Kidney glomerular epithelial cell (primary cell): ENCODE data around the gene TOGARAM2.
"Not testable (repeated sequence)": the region's sequence is repeated elsewhere in the genome, so short reads cannot be mapped to it uniquely, and the experiment has no call there.

Source experiments
- DNase-seq: peaks from one replicate; lab custom pipeline; 2025; lab: John Stamatoyannopoulos, UW

The TOGARAM2 gene

DNA sequence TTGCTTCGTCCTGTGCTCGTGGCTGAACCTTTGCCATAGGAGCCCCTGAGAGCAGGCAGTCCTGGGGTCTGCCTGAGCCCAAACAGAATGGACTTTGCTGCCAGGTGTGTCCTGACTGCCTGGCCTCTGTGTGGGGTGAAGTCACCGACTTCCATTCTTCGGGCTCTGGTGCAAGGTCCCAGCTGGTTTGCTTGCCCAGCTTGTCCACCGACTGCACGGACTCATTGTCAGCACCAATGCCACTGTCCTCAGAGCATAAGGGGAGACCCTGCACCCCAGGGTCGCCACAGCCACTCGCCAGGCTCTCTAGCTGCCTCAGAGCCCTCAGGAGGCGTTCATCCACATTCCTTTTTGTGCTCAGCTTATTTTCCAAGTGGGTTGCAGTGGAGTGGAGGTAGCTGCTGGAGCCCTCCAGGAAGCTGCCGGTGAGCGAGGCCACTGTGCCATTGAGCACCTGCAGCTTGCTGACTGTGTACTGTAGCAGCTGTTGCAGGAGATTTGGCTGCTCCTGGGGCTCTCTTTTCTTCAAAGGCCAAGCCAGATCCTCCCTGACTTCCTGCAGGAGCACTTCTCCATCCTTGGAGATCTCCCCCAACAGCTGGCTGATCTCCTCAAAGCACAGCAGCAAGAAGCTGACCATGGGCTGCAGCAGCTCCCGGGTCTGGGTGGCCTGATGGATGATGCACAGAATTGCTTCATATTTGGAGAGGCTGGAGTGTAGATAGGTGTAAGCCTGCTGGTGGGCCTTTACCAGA, 92.0 kb downstream of the TOGARAM2 start:
- DNase-seq = no peak

DNA sequence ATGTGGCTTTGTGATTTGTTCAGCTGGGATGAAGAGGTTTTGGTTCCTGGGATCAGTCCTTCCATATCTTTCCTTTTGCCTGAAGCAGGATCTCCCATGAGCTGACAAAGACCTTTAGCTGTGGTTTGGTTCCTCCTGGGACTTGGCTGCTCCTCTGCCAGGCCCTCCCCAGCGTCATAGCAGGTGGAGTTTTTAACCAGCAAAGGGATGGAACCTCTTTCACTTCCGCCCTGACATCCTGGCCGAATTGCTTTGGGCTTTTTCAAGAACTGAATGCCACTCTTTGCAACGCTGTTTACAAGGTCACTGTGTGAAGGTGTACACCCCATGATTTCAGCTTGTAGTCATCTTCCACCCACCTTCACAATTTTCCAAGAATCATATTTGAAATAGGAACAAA, 92.8 kb downstream of the TOGARAM2 start:
- no peak for DNase-seq

DNA sequence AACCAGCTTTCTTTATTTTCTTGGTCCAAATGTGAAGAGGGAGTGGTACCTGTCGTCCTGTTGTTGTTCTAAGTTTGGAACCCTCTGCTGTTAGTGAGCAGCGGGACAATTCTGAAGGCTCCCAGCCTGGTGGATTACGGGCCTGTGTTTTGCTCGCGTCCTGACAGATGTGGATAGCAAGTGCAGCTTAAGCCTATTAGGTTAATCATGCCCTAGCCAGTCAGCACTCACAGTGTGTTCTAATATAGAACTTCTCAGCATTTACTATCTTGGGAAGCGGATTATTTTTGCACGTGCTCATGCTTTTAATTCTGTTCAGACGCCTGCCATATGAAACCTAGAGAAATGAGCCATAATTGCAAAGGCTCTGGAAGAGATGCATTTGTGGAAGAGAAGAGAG, 93.3 kb downstream of the TOGARAM2 start, which contains the start of gene PCARE:
TSS of gene PCARE (minus strand) at position 113 of the 400 bp plus-strand sequence. CDS start 262 bp downstream, outside the sequence.
- no peak for DNase-seq

DNA sequence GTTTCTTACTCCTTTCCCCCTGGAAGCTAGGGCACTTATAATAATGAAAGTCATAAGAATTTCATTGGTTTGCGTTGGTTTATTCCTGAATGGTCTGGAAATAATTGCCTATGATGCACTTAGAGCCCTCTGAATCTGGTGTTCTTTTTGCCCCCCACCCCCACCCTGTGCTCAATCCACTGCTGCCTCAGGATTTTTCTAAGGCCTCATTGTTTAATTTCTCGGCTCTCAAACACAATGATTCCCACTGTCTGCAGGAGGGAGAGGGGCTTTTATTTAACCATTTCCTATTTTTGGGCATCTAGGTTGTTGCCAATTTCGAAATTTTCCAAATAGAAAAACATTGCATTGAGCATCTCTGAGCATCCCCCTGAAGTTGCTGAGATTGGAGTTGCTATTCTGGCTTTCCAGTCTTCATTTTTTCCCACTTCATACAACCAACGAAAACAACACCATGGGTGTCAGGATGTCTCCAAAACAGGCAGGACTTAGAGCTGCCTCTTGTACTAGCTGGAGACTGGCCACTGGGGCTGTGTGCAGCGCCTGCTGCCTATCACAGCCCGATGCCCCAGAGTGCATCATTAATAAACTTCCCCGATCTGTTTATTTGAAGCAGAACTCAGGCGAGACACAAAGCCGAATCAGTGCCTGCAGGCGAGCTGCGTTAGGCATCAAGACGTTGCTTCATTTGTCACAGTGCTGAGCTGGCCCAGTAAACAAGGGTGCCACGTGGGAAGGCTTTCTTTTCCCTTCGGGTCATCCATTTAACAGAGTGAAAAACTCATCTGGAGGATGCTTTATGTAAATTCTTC, 95.0 kb downstream of the TOGARAM2 start:
- DNase-seq = no peak

DNA sequence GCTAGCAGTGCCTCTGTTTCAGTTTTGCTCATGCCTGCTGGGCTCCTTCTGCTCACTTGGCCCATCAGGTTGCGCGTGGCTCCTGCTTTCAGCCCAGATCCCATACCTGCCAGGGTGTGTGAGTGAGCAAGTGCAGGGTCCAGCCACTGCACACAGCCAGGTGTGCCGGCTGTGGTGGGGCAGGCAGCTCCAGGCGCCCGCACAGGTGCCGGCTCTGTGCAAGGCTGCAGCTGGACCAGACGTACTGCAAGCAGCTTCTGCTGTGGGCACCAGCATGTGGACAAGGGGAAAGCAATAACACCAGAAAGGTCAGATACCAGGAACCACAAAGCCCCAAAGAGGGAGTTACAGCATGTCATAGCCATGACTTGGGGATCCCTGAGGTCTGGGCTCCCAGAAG, 98.8 kb downstream of the TOGARAM2 start:
- no peak for DNase-seq

DNA sequence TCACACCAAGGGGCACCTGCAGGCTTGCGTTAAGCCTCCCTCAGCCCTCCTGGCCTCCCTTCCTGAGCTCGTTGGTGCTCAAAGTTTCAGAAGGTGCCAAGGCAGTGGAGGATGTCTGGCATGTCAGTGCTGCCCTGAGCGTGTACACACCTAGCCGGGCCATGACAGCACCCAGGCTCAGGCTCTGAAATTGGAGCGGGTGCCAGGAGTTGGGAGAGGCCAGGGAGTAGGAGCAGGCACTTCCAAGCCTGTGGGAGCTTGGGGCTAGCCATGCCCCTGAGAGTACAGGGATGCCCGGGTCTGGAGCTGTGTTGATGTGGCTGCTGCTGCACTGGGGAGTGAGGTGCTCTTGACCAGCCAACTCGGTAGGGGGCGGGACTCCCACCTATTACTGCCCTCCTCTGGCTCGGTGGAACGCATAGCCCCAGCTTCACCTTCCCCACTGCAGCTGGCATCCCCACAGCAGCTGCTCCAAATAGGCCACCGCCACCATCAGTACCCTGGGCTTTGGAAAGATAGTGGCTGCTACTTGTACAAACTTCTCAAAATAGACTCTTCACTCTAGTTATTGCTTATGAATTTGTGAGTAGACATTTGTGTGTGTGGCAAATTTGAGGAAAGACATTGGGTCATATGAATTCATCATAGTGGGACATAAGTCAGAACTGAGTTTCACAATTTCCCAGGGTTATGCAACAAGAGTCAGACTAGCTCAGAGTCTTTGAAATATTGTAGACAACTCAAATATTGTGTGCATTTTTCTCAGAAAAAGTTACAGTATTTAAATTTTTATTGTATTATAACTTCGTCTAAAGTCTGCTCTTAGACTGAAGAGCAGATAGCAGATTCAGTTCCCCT, 100.0 kb downstream of the TOGARAM2 start:
- DNase-seq = no peak

DNA sequence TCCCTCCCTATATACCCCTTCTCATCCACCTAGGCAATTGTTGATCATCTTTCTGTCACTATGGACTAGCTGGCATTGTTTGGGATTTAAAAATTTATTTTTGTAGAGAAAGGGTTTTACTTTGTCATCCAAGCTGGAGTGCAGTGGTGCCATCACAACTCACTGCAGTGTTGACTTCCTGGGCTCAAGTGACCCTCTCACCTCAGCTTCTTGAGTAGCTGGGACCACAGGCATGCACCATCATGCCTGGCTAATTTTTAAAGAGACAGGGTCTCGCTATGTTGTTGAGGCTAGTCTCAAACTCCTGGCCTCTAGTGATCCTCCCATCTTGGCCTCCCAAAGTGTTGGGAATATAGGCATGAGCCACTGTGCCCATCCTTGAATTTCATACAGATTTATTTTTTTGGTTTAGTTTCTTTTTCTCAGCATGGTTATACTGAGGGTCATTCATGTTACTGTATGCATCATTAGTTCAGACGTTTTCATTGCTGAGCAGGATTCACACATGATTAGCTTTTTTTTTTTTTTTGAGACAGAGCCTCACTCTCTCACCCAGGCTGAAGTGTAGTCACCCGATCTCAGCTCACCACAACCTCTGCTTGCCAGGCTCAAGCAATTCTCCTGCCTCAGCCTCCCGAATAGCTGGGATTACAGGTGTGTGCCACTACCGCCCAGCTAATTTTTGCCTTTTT, 101.9 kb downstream of the TOGARAM2 start:
- DNase-seq = no peak

DNA sequence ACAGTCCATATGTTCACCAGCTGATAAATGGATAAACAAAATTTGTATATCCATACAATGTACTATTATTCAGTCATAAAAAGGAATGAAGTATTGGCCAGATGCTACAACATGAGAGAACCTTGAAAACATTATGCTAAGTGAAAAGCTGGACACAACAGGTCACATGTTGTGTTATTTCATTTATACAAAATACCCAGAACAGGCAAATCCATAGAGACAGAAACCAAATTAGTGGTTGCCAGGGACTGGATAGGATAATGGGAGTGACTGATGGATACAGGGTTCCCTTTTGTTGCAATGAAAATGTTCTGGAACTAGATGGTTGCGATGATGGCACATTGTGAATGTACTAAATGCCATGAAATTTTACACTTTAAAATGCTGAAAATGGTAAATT, 103.5 kb downstream of the TOGARAM2 start:
- DNase-seq = no peak

DNA sequence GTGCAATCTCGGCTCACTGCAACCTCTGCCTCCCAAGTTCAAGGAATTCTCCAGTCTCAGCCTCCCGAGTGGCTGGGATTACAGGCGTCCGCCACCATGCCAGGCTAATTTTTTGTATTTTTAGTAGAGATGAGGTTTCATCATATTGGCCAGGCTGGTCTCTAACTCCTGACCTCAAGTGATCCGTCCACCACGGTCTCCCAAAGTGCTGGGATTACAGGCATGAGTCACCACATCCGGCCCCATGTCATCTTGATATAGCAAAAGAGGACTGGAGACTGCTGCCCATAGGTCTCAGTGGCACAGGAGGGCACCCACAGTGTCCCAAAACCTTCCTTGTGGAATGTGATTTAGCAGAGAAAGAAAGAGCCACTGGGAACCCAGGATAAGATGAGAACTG, 109.2 kb downstream of the TOGARAM2 start:
- DNase-seq = not testable (repeated sequence)

DNA sequence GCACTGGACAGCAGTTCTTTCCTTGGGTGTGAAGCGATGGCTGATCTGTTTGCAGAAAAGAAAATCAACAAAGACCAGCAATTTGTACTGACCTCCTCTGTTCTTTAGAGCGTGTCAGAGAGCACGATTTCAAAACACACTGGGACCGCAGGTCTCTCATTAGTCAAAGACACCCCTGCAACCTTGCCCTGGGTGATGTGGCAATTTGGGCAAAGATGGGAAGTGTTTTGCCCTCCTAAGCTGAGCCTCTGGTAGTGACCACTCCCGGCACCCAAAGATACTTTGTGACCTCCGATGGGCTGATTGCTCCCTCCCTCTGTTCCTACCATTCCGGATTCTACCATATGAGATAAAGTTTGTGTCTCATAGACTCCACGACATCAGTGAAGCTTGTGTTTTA, 115.9 kb downstream of the TOGARAM2 start:
- no peak for DNase-seq

DNA sequence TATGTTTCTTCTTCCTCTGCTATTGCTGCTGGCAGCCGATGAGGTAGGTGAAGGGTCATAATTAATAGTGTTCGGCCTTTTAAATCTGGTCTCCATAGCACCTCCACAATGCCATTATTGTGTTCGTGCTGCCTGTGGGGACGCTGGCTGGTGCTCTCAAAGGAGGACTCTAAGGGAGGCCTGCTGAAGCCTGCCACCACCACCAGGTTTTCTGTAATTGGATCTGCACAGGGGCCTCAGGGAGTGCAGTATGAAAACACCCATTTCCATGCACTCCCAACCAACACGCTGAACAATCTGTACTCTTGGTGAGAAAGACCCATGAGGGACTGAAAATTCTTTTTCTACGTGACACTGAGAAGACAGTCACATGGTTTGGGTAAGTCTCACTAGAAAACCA, 116.5 kb downstream of the TOGARAM2 start:
- no peak for DNase-seq

DNA sequence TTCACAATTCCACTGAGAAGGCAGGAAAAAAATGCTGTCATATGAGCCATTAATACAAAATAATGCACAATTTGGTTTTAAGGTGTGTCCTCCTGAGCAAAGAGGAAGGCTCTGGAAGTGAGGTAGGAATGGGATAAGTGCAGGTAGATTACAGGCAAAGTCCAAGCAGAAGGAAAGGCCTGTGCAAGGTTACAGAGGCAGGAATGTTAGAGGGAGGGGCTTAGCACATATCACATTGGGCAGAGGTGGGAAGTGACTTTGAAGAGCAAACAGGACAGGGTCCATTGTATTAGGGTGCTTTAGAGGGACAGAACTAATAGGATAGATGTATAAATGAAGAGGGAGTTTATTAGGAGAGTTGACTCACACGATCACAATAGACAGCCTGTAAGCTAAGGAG, 119.5 kb downstream of the TOGARAM2 start:
- DNase-seq = no peak
